ENCODE measurements around the gene PROSER2.

Gene PROSER2

DNA sequence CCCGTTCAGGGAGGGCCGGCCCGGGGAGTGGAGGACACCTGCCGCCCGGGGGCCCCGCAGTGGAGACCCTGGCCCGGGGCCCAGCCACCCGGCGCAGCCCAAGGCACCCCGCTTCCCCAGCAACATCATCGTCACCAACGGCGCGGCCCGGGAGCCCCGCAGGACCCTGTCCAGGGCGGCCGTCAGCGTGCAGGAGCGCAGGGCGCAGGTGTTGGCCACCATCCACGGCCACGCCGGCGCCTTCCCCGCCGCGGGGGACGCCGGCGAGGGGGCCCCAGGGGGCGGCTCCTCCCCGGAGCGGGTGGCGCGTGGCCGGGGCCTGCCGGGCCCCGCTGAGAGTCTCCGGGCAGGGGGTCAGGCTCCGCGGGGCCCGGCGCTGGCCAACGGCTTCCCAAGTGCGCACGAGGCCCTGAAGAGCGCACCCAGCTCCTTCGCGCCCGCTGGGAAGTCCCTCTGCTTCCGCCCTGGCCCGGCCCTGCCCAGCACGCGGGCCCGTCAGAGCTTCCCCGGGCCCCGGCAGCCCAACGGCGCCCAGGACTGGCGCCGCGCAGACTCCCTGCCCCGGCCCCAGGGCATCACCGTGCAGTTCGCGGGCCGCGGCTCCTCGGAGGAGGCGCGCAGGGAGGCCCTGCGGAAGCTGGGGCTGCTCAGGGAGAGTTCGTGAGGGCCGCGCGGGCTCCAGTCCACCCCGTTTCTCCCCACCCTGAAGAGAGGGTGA lies 46.7 kb downstream of the PROSER2 start:
- no peak for DNase-seq

DNA sequence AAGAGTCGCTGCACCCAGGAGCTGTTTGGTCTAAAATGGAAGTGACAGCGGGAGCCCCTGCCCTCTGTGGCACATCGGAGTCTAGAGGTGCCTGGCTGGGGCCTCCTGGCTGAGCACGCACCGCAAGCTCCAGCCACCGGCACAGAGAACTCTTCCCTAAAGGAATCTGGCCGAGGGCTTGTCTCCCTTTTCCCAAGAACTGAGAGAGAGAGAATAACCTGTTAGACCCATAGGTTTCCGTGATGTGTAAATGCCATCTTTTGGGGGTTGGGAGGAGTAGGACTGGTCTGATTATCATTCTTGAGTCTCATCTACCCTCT lies 47.3 kb downstream of the PROSER2 start:
- DNase-seq, result no peak

DNA sequence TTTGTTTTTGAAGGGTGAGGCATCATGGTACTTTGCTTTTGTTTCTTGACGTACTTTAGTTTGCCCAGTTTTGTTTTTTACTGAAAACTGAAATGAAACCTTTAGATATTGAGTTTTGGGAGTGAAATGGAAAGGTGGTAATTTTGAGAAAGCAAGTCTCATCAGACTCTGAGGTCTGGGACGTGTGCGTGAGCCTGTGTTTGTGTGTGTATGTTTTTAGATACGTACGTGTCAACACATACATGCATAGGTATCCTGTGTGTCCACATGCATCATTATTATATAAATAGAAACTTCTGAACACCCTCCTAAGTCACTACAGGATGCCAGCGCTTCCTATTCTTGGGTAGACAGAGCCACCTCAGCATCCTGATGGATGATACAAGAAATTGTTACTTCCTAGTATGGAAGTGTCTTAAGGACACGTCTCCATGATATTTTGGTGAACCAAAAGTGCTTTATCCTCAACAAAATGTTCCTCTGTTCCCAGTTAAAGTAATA lies 47.8 kb downstream of the PROSER2 start:
- DNase-seq, result no peak

DNA sequence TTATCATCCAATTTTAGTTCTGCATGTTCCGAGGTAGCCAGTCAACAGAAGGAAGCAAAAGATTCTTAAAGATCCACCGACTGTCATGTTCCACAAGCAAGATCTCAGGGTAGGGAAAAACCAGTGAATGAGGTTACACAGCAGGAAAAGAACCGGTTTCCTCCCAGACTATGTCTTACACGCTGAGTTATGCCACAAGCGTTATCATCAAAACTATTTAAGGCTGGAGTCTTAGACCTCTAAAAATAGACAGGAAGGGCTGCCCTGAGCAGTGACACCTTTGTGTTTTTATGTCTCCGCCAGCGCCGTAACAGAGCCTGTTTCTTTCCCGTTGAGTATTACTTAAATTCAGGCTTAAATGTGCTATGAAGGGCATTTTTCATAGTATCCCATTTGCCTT lies 48.3 kb downstream of the PROSER2 start:
- no peak for DNase-seq

DNA sequence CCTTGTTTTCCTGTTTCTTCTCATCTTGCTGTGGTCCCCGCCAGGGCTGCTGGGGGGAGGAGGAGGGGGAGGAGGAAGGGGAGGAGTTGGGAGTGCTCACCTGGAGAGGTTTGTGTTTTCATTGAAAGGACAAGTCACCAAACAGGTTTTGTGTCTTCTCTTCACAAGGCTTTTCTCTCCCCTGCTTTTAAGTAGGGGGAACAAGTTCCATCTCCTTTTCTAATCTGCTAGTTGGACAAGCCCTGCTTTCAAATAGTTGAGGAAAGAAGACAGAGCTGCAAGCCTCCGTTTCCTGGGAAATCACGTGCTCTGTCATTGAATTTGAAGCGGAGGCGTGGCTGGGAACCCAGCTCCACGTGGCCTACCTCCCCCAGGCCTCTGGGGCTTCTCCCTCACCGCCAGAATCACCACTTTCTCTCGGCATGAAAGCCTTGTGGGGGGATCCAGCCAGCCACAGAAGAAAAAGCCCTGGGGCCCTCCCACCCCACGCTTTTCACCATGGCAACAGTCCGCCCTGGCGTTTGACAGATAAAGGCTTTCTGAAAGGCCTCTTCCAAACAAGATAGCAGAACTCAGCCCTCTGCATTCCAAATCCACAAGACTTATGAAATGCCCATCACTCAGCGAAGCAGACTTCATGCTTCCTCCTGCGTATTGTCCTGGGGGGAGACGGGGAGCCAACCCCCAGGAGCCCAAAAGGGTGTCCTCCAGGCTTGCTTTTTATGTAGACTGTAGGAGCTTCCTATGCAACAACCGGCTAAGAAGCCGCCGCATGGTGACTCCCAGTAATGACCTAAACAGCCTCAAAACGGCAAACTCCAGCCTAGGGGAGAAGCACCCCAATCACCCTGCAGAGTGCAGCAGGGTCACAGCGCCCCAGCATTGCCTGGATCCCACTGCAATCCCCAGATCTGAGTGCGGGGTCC lies 51.7 kb downstream of the PROSER2 start:
- DNase-seq, result no peak

DNA sequence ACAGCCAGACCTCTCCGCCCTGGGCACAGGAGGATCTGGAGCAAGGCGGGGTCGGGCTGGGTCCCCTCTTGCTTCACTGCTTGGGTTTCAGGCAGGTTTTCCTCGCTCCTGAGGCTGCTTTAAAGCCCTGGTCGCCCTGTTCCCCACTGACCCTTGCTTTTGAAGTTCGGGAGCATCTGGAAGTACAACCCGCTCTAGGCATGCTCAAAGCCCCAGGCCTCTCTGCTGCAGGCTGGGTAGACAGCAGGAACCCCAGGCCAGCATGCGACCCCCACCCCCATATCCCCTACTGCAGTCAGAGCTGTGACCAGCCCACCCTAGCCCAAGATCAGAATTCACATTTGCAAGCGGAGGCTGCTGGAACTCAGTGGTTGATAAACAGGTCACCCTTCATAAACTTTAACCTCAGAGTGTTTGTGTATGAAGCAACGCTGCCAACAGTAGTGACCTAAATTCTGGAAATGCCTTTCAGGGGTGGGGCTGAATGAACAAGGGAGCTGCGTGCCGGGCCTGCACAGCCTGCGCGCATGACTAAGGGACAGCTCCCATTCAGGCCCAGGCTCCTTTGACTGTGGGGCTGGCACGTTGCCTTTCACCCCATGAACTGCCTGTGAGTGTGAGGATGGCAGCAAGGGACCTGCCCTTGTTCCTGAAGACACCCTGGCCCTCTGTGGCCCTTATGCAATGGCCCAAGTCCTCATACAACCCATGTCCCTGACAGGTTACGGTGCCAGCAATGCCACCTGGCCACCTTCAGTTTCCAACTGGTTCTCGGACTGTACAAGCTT lies 52.5 kb downstream of the PROSER2 start:
- no peak for DNase-seq

DNA sequence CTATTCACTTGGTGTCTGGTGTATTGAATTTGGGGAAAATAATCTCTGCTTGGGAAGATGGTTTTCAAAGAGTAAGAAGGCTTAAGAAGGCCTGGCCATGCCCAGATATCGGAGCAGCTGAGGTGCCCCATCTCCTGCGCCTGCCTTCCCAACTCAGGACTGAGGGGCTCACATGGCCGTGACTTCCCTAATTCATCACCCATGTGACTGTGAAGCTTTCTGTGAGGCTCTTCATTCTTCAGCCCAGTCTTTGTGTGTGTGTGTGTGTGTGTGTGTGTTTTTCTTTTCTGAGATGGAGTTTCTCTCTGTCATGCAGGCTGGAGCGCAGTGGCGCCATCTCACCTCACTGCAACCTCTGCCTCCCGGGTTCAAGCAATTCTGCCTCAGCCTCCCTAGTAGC lies 53.2 kb downstream of the PROSER2 start:
- no peak for DNase-seq

DNA sequence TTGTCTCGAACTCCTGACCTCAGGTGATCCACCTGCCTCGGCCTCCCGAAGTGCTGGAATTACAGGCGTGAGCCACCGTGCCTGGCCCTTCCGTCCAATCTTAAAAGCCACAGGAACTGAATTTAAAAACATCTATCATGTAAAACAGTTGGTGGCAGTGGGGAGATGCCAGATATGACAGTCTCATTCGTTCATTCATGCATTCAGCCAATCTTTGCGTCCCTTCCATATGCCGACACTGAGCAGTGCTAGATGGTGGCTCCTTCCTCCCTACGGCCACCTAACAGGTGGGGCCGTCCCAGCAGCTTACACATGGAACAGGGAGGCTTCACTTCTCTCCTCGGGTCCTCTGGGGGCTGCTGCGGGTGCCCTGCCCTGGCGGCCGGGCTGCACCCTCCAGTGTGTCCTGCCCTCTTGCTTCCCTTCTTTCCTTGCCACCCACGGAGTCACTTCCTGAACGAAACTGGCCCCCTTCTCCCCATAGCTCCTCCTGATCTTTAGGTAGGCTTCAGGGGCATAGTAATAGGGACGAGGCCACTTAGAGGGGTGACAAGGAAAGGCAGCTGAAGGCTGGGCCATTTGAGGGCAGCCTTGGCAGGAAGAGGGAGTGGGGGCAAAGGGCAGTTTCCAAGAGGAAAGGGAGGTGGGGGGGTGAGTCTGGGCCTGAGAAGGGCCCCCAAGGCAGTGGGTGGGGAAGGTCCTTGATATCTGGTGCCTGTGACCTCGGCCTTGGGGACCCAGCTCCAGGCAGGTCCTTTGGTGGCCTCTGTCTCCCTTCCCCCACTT lies 53.8 kb downstream of the PROSER2 start:
- no peak for DNase-seq

DNA sequence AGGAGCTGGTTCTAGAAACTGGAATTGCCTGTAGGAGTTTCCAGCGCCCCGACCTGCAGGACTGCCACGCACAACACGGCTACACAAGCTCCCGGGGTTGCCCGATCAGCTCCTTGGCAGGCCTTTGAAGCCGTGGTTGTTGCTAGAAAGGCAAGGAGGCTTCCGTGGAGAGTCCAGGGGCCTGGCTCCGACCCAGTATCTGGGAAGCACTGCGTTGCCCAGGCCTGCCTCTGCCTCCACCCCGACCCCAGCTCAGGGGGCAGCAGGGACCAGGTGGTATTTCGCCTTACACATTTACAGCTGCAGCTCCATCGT lies 54.4 kb downstream of the PROSER2 start:
- no peak for DNase-seq

DNA sequence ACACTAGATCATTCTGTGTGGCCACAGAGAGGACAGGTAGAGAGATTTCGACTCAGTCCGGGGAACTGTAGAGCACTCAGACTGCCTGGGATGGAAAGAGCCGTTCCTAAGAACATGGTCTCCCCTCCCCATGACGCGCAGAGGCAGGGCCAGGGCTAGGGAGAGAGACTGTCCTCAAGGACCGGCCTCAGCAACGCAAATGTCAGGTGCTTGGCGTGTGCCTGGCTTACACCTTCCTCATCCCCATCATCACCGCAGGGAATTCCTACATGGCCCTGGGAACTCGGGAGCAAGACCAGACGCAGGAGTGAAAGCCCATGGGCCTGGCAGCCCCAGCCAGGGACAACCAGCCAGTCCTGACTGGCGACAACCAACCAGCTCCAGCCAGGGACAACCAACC lies 55.6 kb downstream of the PROSER2 start:
- DNase-seq, result no peak

DNA sequence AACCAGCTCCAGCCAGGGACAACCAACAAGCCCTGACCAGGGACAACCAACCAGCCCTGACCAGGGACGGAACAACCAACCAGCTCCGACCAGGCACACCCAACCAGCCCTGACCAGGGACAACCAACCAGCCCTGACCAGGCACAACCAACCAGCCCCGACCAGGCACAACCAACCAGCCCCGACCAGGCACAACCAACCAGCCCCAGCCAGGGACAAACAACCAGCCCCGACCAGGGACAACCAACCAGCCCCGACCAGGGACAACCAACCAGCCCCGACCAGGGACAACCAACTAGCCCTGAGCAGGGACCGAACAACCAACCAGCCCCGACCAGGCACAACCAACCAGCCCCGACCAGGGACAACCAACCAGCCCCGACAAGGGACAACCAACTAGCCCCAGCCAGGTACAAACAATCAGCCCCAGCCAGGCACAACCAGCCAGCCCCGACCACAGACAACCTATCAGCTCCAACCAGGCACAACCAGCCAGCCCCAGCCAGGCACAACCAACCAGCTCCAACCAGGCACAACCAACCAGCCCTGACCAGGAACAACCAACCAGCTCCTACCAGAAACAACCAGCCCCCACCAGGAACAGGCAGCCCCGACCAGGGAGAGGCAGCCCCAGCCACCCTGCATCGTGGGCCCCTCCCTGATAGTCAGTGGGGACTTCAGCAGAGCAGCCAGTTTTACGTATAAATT lies 56.4 kb downstream of the PROSER2 start:
- DNase-seq, result no peak

DNA sequence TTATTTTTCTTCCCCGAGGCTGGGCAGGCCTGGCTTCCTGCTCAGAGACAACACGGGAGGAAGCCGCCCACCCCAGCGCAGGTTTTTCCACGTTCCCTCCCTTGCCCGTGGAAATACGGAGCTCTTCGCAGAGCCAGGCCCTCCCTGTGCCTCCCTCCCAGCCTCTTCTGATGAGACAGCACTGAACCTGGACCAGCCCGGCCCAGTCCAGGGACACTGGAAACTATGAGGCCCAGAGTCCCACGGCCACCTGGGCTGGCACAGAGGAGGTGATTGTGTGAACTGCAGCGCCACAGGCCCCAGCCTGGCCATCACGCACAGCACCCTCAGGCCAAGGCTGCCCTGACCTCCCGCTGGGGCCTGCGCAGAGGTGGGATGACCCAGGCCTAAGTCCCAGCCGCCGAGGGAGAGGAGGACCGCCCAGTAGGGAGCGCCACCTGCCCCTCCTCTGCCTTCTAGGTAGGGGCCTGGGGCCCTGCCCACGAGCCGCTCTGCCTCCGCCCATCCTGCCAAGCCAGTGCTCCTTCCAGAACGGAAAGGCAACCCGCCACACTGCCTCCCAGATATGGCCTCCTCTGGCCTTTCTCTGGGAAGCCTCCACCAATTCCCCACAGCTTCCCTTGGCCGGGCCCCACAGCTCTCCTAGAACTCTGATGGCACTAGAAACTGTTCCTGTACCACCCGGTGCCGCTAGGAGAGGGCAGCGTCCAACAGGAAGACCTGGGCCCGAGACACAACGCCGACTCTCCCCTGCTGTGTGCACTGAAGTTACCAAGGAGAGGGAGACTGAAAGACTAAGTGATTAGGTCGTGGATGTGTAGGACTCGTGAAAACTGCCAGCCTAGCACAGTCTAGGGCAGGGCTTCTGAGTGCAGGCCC lies 57.2 kb downstream of the PROSER2 start:
- no peak for DNase-seq

DNA sequence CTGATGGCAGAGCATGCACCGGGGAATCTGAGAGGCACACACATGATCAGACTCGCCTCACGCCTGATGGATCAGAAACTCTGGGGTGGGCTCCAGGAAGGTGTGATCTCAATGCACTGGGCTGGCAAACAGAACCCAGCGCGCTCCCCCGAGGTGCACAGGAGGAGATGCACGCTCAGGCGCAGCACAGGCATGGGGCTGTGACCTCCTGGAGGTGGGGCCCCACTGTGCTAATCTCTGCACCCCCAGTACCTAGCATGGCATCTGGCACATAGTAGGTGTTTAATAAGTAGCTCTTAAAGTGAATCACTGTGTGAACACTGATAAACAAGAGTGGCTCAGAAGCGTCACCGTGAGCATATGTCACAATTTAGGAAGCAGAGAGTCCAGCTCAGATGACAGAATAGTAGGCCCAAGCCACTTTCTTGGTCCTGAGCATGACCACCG lies 57.9 kb downstream of the PROSER2 start:
- DNase-seq, result no peak

DNA sequence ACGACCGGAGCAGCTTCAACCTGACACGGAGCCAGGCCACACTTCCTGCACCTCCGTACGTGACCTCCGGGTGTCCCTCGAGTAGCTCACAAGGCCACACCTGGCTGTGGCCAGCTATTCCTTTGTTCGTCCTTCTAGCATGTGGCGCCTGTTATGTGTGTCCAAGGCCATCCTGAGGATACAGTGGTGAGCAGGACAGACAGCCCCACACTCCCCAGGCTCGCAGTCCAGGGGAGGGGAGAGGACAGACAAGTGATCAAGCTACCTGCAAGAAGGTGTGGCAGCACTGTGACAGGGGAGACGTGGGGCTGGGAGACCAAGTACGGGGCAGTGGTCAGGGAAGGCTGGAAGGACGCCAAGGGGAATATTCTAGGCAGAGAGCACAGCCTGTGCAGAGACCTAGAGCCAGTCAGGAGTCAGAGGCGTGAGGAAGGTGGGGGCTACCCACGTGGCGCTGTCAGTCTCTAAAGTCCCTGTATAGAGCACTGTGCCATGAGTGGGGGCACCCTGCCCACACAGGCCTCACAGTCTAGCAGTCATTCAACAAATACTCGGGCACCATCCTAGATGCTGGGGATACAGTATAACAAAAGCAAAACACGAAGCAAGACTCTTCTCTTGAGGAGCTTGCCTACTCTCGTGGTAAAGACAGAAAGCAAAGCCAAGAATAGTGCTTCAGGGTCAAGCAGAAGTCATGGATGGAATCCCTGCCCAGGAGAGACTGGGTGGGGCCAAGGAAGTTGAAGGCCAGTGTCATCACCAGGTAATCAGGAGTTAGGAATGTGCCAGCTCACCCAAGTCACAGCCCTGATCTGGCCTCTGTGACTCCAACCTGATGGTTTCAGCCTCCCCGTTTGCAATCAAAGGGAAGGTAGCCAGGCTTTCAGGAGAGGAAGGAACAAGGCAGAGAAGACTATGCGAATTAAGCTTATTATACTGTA lies 58.6 kb downstream of the PROSER2 start:
- DNase-seq, result no peak

DNA sequence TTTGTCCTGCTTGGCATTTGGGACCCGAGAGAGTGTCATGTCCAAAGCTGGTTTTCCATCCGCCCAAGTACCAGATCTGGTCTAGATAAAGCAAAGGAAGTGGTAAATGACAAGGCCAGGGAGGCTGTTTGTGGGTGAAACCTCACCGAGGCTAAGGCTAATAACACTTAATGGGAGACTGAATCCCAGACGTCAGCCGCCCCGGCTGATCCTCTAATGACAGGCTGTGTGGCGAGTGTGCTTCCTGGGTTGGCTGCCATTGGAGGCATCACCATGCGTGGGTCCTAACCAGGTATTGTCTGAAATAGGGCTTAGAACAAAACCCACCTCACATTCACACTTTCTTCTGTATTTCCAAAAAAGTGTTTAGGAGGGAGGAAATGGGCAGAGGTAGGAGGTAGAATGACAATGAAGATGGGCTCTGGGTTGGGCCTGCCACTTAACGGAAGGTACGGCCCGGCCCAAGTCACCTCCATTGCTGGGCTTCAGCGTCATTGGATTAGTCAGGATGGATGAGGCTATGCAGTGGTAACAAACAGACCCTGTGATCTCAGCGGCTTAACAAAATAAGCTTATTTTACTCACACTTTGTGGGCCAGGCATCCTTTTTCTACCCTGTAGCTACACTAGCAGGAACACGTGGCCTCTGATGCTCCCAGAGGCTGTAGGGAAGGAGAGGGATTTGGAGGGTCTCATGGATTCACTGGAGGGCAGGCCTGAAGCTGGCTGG lies 59.7 kb downstream of the PROSER2 start:
- no peak for DNase-seq

DNA sequence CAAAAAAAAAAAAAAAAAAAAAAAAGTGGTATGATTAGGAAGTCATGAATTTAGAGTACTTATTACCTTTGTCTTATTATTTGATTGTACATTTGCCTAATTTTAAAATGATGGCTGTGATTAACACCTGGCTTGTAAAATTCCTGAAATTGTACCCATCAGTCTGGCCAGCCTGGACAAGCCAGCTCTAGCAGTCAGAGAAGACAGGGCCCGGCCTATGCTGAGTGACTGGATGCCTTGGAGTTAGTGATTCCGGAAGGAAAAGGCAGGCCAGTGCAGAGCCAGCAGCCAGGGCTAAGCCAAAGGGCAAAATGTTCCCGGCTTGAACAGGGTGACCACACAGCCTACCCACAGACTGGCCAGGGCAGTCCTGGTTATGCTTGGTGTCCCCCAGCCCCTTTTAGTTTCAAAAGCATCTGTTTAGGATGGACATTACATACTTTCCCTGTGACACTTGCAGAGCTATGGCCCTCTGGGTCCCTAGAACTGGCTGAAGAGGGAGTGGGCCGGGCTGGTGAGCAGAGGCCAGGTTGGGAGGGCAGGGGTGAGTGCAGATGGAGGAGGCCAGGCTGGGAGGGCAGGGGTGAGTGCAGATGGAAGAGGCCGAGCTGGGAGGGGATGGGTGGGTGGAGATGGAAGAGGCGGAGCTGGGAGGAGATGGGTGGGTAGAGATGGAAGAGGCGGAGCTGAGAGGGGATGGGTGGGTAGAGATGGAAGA lies 61.7 kb downstream of the PROSER2 start:
- DNase-seq, result no peak

DNA sequence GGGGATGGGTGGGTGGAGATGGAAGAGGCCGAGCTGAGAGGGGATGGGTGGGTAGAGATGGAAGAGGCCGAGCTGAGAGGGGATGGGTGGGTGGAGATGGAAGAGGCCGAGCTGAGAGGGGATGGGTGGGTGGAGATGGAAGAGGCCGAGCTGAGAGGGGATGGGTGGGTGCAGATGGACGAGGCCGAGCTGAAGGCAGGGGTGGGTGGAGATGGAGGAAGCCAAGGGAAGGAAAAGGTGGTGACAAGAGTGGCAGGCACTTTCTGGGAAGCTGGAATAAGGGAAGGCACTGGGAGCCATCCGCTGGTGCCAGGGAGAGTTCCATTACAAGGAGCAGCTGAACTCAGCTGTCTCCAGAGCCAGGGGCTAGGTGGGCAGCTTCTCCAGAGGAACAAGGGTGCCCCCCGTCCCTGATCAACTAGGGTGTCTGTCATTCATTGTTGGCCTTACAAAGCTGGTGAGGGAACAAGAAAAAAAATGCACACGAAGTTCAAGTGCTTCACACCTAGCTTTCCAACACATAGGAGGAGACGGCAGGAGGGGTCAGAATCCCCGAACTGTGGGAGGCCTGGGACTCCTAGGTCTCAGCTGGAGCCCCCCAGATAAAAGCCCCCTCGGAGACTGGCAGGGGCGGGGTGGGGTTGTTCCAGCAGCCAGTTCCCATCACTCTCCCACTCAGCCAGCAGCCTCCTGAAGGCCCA lies 62.4 kb downstream of the PROSER2 start:
- DNase-seq, result no peak

DNA sequence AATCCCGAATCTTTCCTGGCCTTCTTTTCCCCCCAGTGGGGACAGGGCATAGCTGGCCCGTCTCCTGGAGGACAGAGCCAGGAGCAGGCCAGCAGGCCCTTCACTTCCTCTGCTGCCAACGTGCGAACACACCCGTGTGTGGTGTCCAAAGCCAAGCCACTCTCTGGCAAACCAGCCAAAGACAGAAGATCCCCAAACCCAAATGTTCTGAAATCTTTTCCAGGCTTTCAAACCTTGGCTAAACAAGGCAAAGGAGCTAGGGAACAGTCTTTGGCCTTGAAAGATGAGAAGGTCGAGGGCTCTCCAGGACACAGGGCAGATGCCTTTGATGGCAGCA lies 63.0 kb downstream of the PROSER2 start:
- no peak for DNase-seq
